Fibroblast of skin of back (primary cell): ENCODE measurements around the gene RAPGEF6.
"Not testable (repeated sequence)": the region's sequence is repeated elsewhere in the genome, so short reads cannot be mapped to it uniquely, and the experiment has no call there.

ENCODE experiments used
- DNase-seq: peaks from one replicate; pipeline ENCODE4 v3.0.0-alpha.2; 2013

Gene RAPGEF6

DNA sequence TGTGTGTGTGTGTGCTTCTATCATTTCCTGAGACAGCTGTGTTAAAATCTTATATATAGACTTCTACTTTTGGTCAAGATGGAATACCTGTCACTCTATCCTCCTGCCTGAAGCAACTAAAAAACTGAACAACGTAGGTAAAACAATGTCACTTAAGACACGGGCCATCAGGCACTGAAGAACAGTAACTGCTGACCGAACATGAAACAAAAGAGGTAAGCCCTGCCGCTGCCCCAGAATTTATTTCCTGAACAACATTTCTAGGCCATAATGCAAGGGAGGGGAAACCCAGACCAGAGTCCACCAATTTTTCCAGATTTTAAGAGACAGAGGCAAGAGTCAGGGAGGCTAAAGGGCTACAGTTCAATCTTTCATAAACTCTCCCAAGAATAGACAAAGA lies 215.2 kb downstream of the RAPGEF6 start:
- DNase-seq = no peak

DNA sequence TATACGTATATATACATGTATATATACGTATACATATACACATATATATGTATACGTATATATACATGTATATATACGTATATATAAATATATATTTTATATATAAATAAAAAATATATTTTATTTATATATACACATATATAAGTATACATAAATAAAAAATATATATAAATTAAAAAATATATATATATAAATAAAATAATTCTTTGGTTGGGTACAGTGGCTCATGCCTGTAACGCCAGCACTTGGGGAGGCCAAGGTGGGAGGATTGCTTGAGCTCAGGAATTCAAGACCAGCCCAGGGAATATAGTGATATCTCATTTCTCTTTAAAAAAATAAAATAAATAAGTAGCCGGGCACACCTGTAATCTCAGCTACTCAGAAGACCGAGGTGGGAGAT lies 216.2 kb downstream of the RAPGEF6 start:
- DNase-seq = no peak

DNA sequence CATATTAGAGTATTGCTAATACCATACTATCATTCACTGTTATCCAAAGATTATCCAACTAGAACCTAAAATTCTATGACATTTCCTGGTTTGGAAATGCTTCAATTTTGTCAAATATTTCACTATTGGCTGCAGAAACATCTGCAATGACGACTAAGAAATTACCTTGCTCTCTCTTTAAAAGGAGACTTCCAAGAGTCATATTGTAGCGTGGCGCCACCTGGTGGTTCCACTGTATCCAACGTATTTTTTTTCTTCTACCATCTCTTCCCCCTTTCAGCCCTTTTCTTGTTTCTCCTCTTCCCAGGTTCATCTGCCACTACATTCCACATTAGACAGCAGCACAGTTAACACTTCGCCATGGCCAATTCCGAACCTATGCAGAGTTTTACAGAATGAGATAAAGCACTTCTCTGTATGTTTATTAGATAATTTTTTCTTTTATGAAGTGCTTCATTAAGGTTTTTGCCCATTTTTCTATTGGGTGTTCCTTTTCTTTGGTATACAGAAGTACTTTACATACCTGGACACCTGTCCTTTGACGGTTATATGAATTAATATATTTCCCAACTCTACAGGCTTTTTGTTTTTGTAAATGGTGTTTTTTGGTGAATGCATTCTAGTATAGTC lies 217.7 kb downstream of the RAPGEF6 start:
- DNase-seq = peak; percentile 64

DNA sequence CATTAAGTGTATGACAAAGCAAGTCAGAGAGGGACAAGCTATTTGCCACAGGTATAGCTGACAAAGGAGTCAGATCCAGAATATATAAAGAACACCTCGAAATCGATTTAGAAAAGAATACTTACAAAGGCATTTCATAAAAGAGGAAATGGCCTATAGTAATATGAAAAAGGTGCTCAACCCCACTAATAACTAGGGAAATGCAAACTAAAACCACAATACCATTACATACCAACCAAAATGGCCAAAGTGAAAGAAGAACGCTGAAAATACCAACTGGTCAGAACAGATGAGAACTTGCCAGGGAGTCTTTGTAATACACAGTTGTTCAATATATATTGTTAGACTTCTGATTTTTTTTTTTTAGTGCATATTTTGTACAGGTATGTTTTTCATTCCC lies 218.3 kb downstream of the RAPGEF6 start:
- no peak for DNase-seq

DNA sequence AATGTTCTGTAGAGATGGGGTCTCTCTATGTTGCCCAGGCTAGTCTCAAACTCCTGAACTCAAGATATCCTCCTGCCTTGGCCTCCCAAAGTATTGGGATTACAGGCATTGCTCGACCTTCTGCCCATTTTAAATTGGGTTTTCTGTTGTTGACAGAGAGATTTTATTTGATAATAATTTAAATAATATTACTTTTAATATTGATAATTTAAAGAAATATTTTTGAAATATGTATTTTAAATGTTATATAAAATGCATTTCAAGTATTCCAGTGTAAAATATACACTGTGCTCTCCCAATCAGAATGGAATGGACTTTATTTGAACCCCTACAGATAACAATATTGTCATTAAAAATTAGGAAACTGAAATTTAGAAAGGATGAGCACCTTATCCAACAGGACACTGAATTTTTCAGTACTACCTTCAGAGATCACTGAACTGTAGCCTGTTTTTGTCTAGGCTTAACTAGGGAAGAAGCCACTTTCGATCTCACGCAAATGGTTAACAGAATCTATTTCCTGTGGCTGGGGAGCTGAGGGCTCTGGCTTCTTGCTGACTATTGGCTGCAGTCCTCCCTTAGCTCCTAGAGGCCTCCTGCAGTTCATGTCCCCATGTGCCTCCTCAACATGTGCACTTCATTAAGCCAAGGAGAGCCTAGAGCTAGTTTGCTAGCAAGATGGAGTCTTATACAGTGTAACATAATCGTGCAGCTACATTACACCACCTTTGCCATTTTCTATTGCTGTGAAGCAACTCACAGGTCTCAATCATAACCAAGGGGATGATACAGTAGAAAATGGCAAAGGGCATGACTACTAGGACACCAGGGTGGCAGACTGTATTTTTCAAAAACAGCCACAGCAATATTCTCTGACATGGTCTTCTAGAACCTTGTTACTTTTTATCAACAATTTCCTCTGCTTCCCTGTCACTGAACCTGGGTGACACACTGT lies 221.1 kb downstream of the RAPGEF6 start:
- peak; percentile 28 for DNase-seq

DNA sequence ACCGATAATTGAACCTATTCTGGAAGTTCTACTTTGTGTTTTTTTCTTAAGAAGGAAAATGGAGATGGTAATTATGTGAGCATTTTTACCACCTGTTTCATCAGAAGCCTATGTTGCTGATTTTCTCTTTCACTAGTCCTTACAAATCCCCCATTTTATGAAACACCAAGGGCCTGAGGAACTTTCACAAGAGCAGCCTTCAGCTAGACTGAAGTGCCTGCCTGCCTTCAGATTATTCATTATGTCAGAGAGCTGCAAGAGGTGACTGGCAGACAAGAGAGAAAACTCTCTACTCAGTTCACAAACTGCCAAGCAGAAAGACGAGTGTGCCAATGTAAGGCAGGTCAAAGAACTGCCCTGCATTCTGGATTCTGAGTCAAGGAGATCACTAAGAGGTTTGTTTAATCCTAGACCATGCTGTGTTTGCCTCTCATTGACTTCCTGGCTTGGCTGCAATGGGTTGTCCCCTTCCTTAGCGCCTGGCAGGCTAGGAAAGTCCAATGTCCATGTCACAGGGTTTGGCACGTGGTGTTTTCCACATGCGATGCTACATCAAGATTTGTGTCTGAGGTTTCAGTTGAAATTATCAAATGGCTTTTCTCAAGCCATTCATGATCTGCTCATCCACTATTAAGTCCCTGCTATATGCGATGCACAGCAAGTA lies 227.9 kb downstream of the RAPGEF6 start:
- DNase-seq = no peak

DNA sequence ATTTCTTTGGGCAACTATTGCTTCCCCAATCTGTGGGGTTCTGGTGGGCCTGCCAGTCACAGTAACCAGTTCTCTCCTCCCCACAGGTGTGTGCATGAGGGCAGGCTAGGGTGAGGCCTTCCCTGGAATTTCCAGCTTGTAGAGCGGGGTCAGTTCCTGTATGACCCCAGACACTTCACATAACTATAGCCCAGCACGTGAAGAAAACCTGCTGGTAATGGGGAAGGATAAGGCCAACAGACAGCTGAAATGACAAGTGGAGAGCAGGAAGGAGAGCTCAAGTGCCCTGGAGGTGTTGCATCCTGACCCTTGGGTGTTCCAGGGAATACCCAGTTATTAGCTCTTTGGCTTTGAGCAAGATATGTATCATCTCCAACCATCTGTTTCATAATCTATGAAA lies 229.0 kb downstream of the RAPGEF6 start:
- no peak for DNase-seq

DNA sequence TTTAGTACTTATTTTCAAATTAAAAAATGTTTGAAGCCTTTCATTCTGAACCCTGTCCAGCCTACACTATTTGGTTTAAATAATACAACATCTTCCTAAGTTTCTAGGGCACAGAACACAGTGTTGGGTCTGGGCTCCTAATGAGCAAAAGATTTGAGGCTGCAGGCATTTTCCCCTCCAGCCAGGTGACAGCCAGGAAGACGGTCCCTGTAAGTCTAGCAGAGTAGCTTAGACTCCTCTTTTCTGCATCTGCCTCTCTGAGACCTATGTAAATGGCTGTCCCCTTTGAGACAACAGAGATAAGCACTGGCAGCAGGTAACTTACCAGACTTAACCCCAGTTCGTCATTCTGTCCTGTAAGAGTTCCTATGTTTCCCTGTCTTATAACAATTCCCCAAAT lies 229.4 kb downstream of the RAPGEF6 start:
- DNase-seq = no peak

DNA sequence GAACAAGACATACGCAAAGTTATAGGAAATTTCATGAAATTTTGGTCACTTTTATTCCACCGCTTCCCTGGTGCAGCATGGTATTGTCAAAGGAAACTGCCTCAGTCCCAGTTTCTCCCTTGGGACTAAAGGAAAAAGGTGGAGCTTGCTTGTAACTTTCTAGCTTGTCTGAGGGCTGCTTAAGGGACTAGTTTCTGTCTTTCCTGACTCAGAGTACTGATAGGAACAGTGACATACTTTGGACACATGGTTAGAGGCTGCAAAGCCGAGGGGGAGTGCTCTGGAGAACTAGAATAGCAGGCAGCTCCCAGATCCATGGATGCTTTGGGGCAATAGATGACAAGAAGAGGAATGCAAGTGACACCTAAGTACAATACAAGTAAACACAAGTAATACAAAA lies 234.4 kb downstream of the RAPGEF6 start:
- DNase-seq = no peak

DNA sequence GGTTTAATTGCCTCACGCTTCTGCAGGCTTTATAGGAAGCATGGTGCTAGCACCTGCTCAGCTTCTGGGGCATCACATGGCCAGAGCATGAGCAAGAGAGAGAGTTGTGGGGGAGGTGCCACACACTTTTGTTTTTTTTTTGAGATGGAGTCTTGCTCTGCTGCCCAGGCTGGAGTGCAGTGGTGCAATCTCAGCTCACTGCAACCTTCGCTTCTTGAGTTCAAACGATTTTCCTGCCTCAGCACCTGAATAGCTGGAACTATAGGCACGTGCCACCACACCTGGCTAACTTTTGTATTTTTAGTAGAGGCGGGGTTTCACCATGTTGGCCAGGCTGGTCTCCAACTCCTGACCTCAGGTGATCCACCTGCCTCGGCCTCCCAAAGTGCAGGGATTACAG lies 236.0 kb downstream of the RAPGEF6 start:
- not testable (repeated sequence) for DNase-seq

DNA sequence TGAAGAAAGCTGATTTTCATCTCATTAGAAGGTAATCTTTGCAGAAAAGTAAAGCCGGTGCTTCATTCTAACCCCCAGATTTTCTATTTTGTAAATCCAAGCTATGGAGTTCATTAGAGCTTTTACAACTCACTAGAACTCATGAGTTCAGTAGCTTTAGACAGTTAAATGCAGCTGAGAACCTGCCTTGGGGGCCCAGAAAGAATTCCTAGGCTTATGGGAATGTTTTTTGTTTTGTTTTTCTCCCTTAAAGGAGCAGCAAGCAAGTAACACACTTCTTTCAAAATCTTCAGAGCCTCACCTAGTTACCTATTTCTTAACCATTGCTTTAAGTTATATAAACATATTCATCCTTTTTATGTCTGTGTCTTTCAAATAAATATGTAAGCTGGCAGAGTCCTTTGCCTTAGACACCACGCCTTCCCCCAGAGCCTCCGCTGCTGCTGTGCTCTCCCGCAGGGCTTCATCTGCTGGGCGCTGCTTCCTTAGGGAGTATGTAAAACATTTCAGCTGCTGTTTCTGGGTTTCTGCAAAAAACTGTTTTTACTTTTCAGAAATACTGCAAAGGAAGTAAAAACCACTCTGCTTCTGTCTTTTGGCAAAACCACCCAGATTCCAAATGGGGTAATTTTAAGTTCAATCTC lies 238.3 kb downstream of the RAPGEF6 start:
- DNase-seq = no peak

DNA sequence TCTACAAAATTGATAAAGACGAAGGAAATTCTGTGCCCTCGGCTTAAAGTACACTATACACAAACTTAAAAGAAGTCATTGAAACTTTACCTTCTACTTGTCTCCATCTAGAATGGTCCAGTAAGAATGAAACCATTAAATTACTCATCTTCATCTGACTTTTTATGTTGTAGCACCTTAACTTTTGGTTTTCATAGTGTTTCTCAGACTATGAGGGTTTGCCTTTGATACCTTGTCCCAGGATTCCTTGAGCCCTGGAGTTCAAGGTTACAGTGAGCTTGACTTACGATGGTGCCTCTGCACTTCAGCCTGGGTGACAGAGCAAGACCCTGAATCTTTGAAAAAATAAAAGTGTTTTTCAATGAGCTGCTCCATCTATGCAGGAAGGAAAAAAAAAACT lies 239.0 kb downstream of the RAPGEF6 start:
- no peak for DNase-seq

DNA sequence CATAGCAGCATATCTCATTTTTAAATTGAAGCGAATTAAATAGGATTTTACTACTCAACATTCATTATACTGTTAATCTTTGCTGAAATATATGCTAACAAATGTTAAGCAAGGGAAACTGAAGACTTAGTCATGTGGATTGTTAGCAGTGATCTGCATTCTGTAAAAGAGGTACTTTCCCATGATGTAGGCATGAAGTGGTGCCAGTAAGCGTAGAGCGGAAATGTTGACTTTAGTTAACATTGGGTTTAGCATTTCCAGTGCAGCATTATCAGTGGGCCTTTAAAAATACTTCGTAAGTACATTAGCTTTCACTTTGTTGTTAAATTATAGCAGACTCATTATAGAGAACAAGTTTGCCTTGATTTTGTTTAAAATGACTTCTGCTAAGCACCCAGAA lies 240.9 kb downstream of the RAPGEF6 start:
- DNase-seq = no peak

DNA sequence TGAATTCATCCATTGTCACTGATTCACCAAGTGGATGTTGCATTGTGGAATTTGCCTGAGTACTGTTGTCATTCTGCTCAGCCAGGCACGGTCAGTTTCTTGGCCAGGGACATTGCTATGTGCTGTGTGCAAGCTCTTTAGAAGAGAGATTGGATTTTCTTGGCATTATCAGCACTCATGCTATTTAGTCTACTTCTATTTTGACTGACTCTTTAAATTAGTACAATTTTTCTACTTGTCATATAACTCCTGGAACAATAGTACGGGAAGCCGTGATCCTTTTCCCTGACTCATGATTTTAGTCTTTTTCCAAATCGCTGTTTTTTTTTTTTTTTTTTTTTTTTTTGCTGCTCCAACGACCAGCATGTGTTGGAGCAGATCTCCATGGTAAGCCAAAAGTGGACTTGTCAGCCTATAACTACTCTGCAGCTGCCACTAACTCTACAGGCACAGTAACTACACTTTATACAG lies 241.5 kb downstream of the RAPGEF6 start:
- no peak for DNase-seq

DNA sequence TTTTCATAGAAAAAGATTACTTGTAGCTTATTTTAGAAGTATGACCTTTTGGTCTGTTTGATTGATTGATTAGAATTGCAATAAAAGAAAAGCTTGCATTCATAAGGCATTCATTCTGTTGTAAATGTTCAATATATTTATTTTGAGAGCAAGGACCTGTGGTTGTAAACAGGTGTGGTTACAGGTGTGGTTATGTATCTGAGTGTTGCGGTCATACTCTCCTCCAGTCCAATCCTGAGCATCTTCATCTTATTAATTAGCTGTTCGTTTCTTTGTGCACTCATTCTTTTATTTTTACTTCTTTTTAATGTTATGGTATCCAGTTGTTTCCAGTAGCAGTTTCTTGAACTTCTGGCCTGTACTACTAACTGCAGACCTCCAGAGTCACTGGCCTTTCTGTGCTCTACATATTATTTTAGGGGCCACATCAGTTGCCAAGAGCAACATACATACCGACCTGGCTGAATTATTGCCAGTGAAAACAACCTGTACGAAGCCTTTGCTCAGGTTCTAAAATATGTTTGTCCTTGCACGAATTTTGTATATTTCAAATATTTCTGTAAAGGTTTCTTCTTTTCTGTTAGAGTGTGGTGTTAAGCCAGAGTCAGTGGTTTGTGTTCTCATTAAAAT lies 242.4 kb downstream of the RAPGEF6 start:
- no peak for DNase-seq

DNA sequence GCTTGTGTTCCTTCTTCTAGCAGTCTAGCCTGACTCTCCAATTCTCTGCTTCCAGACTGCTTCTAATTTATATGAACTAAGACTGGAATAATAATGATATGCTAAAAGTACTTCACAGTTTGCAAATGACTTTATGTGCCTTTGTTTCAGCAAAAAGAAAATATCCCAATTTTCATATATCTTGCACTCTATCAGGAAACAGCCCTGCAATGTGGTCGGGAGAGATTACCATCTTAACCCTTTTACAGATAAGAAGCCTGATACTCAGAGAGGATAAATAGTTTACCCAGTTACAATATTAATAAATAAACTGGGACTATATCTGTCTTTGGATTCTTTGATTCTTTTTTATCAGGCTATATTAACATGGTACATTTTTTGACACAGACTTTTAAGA lies 245.2 kb downstream of the RAPGEF6 start:
- no peak for DNase-seq

DNA sequence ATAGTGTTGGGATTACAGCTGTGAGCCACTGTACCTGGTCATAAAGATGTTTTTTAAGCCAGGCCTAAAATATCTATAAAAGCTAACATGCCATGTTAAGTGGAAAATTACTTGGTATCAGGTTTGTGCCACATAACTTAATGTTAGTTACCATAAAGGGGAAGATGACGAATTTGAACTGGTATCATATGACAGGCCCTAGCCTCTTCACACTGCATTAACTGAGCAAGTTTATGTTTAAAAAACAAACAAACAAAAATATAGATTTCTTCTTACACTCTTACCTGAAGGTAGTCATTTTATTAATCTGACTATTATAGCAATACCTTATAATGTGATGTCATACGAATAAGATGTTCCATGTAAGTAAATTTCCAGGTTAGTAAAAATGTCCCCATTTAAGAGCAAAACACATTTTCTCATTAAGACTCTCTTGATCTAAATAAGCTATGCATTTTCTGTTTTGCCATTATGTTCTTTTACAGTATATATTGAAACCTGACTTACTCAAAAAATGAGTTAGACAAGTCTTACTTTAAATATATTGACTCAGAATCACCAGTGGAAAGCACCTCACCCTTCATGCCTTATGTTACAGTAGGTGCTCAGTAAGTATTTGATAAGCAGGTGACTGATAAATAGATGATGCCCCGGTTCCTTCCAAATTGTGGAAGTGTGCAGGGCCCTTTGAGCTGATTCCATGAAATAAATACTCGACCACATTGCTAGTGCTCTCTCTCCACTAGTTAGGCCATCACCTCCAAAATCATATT lies 245.7 kb downstream of the RAPGEF6 start:
- DNase-seq = no peak

DNA sequence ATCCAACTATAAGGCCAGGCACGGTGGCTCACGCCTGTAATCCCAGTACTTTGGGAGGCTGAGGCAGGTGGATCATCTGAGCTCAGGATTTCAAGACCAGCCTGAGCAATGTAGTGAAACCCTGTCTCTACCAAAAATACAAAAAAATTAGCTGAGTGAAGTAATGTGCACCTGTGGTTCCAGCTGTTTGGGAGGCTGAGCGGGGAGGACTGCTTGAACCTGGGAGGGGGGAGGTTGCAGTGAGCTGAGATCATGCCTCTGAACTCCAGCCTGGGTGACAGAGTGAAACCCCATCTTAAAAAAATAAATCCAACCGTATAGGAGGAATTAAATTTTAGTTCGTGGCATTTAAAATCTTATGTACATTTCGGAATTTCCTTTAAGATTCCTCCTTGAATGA lies 247.8 kb downstream of the RAPGEF6 start:
- DNase-seq = no peak

DNA sequence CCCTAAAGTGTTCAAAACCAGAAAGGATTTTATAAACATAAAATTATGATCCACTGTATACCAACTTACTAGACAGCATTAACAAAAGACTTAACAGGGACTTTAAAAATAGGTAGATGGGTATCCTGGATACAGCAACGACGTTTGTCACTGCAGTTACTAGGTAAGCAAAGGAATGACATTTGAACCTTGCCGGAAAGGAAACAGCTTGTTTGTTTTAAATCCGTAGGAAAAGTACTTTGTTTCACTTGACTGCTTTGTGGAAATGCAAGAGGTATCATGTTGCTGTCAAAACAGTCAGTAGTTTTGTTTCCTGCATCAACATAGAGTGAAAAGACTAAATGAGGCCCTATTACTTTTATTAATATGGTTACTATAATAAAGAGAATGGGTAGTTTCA lies 248.2 kb downstream of the RAPGEF6 start:
- no peak for DNase-seq

DNA sequence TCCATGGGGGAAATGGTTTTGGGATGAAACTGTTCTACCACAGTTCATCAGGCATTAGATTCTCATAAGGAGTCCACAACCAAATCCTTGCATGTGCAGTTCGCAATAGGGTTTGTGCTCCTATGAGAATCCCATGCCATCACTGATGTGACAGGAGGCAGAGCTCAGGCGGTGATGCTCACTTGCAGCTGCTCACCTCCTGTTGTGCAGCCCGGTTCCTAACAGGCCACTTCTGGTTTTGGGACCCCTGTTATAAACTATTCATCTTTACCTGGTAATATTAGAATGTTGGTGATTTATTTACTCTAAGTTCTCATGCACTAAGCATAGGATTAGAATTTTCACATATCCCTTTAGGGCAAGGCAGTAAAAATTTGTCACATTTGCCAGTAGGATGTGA lies 248.9 kb downstream of the RAPGEF6 start:
- DNase-seq = no peak

DNA sequence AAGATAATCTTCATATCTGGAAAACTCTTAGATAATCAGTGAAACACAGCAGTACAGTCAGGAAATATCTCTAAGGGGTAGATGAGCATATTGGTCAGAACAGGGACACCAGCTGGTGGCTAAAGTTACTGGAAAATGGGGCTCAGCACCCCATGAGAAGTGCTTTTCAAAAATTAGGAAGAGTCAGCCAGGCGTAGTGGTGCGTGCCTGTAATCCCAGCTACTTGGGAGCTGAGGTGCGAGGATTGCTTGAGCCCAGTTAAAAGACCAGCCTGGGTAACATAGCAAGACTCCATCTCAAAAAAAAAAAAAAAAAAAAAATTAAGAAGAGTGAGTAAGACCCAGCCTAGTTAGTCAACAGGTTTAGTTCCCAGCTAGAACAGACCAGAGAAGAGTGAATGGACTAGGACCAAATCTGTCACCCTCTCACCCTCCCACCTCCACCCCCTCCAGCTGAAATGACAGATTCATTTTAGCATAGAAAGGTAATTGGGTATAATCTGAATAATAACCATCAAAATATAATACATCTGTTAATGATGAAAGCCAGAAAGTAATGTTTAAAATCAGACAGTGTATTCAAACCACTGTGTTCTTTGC lies 250.3 kb downstream of the RAPGEF6 start:
- DNase-seq = peak; percentile 15
